Right lobe of liver (tissue), 6 donors: ENCODE measurements around the gene IRF5. TPM values are rescaled to one million over a fixed set of nuclear protein-coding genes. Genes with fewer than 3 reads are reported as not detected.
A peak's percentile ranks its signal among the peaks of the same experiment; 100 is the strongest.

Source experiments
- ATAC-seq, 4 donors: fragments of 200-7000 bp; cut with Tn5 transposase; one replicate each; pipeline ENCODE4 v1.9.1; 2020; ENCODE audit warnings: mild to moderate bottlenecking in 4 of 4, moderate library complexity in 4 of 4
- DNase-seq, 3 donors: peaks; one replicate each; pipeline ENCODE4 v3.0.0-alpha.2; 2020
- H3K27ac ChIP-seq, 3 donors: fragments of 200-600 bp; one replicate each; pipeline ENCODE4 v1.8.0; 2022
- H3K27me3 ChIP-seq, 2 donors: fragments of 200-600 bp; one replicate each; pipeline ENCODE4 v1.8.0; 2022
- H3K36me3 ChIP-seq, 4 donors: fragments of 200-600 bp; sonication (generic) in 1 of 4; one replicate each; pipeline versions ENCODE4 v1.5.1 to v1.8.0; 2017 to 2022; ENCODE audit warnings: control low read depth in 1 of 4
- H3K4me1 ChIP-seq, 4 donors: fragments of 200-600 bp; sonication (generic) in 1 of 4; one replicate each; pipeline versions ENCODE4 v1.5.1 to v1.8.0; 2017 to 2022; ENCODE audit warnings: control low read depth in 1 of 4
- H3K4me3 ChIP-seq, 3 donors: fragments of 200-600 bp; one replicate each; pipeline ENCODE4 v1.8.0; 2022
- H3K9me3 ChIP-seq, 4 donors: fragments of 200-600 bp; sonication (generic) in 1 of 4; one replicate each; pipeline versions ENCODE4 v1.5.1 to v1.8.0; 2017 to 2022; ENCODE audit warnings: control low read depth in 1 of 4
- CTCF ChIP-seq, 4 donors: fragments of 200-600 bp in 3 of 4; fragments of 450-650 bp in 1 of 4; IDR thresholded peaks; one replicate each; pipeline versions ENCODE4 v1.5.1 to v1.8.0; 2016 to 2022; ENCODE audit warnings: antibody characterized with exemption in 4 of 4, mild to moderate bottlenecking in 2 of 4
- POLR2A ChIP-seq: fragments of 450-650 bp; IDR thresholded peaks from one replicate; pipeline ENCODE4 v1.6.1; 2017; ENCODE audit warnings: antibody characterized with exemption, mild to moderate bottlenecking
- WGBS: methylation state at CpG from one replicate; pipeline ENCODE4 v1.1.6; 2018; ENCODE audit warnings: low coverage, low lambda C conversion rate; ENCODE audit not compliant: insufficient coverage; ENCODE audit errors: missing lambda C conversion rate; 5-methylcytosine and 5-hydroxymethylcytosine counted together
- intact Hi-C, 2 donors: fragments of 100-400 bp; cut with DNase I; formaldehyde crosslinking; loops; one replicate each; pipeline versions ENCODE4 v1.11.2 to v1.14.1; 2022
- total RNA-seq, 6 experiments: library from RNA; depleted of rRNA in 2 of 6; stranded (reverse); fragments of >200 nt in 2 of 6; fragmentation: NEBNext Ultra II Directional in 3 of 6; extraction: Animal tissue kit (Norgen Biotek cat#: 25700) in 3 of 6; gene quantifications; one replicate each; pipeline versions ENCODE4 v1.1.0 to v1.2.4, GENCODE V29; 2016 to 2023
- donor health status: DM: no; HTN: yes; CAD: no.
- donor health status: DM: no; HTN: no; CAD: no.
- donor health status: DM: no; HTN: no; CAD: no.
- donor health status: DM: no; HTN: yes; CAD: no.
- donor health status: DM: no; HTN: yes; CAD: no.

IRF5 gene
- total RNA-seq, 6 experiments from 2014 or later: 4.6 to 8.9 (median 6.4) TPM

- H3K9me3 ChIP-seq: no peaks in the 10 kb centered on the region
- no peaks in the 10 kb centered on the region for H3K27me3 ChIP-seq
- peak overlapping the region; percentile 28 to 90 (median 88) for H3K27ac ChIP-seq
- TF ChIP-seq POLR2A: no peak
- TF ChIP-seq CTCF (IDR thresholded peaks at IDR 0.05): no peak
- H3K36me3 ChIP-seq: no peaks in the 10 kb centered on the region
- ATAC-seq (peak; percentile 67 to 75 (median 71)), DNase-seq (no peak)
- no peak overlapping the region for H3K4me3 ChIP-seq
- peaks cover 0 to 19% (median 9%) of the 10 kb centered on the region in 4 donors for H3K4me1 ChIP-seq
- WGBS: 27% methylated on average over 1 of the region's 1 CpG
- intact Hi-C loops: no loop called here
Observed at GRCh38 chr7:128900237-128900636, 37.5 kb upstream of the IRF5 start.

- no peak overlapping the region for H3K4me3 ChIP-seq
- intact Hi-C loops: no loop called here
- ATAC-seq (peak in 1 of 4 donors; percentile 2), DNase-seq (peak in 1 of 3 donors; percentile 44)
- 76% methylated on average over 7 of the region's 12 CpGs for WGBS
- peaks cover 0 to 19% (median 9%) of the 10 kb centered on the region in 4 donors for H3K4me1 ChIP-seq
- no peaks in the 10 kb centered on the region for H3K9me3 ChIP-seq
- no peaks in the 10 kb centered on the region for H3K36me3 ChIP-seq
- TF ChIP-seq CTCF (IDR thresholded peaks at IDR 0.05) (no peak), POLR2A (no peak)
- H3K27ac ChIP-seq: no peak overlapping the region
- H3K27me3 ChIP-seq: no peaks in the 10 kb centered on the region
Observed at GRCh38 chr7:128902761-128903585, 34.8 kb upstream of the IRF5 start.

DNA sequence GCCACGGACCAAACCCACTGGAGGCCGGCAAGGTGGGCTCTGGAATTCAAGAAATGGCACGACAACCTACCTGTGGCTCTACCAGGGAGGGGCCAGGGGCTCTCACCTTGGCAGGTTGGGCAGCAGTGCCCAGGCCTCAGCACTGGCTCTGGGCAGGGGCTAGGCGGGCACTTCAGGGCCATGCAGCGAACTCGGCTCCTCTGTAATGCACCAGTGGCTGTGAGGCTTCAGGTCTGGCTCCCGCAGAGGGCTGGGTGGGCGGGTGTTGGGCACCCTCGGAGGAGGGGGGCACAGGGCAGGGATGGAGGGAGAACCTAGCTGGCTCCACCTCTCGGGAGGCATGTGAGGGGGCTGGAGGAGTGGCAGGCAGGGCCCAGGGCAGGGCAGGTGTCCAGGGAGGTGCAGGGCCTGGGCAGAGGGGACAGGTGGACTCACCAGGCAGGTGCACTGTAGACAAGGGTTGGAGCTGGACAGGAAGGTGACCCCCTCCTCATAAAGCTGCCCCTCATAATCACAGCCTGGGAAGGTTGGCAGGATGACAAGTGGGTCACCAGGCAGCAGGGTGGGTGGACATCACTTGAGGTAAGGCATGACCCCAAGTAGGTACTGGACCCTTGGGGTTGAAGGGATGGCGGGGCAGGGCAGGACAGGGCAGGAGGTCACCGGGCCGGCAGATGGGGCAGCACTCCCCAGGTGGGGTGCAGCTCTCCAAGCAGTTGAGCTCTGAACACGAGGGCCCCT, 33.9 kb upstream of the IRF5 start:
- peaks cover 0 to 18% (median 9%) of the 10 kb centered on the region in 4 donors for H3K4me1 ChIP-seq
- peak in 1 of 3 donors; percentile 54 for DNase-seq
- H3K4me3 ChIP-seq: no peak overlapping the region
- no peak for TF ChIP-seq POLR2A
- no peak for TF ChIP-seq CTCF (IDR thresholded peaks at IDR 0.05)
- intact Hi-C loops: no loop called here
- H3K36me3 ChIP-seq: no peaks in the 10 kb centered on the region
- WGBS: 20% methylated on average over 2 of the region's 14 CpGs
- no peaks in the 10 kb centered on the region for H3K27me3 ChIP-seq
- no peaks in the 10 kb centered on the region for H3K9me3 ChIP-seq
- ATAC-seq: no peak
- H3K27ac ChIP-seq: no peak overlapping the region

GRCh38 chr7:128904381-128905197, 33.1 kb upstream of the IRF5 start:
- H3K27me3 ChIP-seq: no peaks in the 10 kb centered on the region

More at GRCh38 chr7:128904381-128905197, 33.1 kb upstream of the IRF5 start:
- intact Hi-C loops: no loop called here
- Histone ChIP-seq H3K4me1 (peaks cover 0 to 10% (median 5%) of the 10 kb centered on the region in 4 donors), H3K36me3 (no peaks in the 10 kb centered on the region), H3K9me3 (no peaks in the 10 kb centered on the region), H3K27ac (no peak overlapping the region), H3K4me3 (no peak overlapping the region)
- peak; percentile 63 to 77 (median 73) for ATAC-seq
- WGBS: 25% methylated on average over 8 of the region's 8 CpGs
- DNase-seq: peak in 1 of 3 donors; percentile 53
- peak; percentile 61 to 71 (median 64) for TF ChIP-seq CTCF (IDR thresholded peaks at IDR 0.05)
- no peak for TF ChIP-seq POLR2A
